ENCODE results near the gene FABP7. TPM values are rescaled to one million over a fixed set of nuclear protein-coding genes. Genes with fewer than 3 reads are reported as not detected.

Gene FABP7
- total and polyA plus RNA-seq, 2 experiments from 2014 or later: 6.6 to 15.7 TPM

DNA sequence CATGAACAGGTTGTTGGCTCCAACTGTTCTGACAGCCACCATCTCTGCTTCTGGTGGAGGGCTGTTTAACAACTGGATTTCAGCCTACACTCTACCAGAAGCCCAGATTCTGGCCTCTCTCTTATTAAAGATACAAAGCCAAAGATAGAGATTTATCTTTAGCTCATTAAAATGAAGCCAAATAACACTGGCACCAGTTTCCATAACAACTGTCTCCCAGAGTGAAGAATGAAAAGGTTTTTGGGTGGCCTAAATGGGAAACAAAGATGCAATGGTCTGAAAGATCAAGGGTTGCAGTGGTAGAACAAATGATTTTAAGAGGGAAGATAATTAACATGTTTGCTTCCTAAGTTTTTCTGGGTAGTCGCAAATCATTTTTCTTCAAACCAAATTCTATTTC, 6.4 kb downstream of the FABP7 start (continued):
- TF ChIP-seq, protein P1, sequence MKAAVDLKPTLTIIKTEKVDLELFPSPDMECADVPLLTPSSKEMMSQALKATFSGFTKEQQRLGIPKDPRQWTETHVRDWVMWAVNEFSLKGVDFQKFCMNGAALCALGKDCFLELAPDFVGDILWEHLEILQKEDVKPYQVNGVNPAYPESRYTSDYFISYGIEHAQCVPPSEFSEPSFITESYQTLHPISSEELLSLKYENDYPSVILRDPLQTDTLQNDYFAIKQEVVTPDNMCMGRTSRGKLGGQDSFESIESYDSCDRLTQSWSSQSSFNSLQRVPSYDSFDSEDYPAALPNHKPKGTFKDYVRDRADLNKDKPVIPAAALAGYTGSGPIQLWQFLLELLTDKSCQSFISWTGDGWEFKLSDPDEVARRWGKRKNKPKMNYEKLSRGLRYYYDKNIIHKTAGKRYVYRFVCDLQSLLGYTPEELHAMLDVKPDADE (IDR thresholded peaks at IDR 0.05): no peak
- TF ChIP-seq JUNB (IDR thresholded peaks at IDR 0.05; ENCODE audit: unreplicated experiment): no peak
- TF ChIP-seq, protein P2, sequence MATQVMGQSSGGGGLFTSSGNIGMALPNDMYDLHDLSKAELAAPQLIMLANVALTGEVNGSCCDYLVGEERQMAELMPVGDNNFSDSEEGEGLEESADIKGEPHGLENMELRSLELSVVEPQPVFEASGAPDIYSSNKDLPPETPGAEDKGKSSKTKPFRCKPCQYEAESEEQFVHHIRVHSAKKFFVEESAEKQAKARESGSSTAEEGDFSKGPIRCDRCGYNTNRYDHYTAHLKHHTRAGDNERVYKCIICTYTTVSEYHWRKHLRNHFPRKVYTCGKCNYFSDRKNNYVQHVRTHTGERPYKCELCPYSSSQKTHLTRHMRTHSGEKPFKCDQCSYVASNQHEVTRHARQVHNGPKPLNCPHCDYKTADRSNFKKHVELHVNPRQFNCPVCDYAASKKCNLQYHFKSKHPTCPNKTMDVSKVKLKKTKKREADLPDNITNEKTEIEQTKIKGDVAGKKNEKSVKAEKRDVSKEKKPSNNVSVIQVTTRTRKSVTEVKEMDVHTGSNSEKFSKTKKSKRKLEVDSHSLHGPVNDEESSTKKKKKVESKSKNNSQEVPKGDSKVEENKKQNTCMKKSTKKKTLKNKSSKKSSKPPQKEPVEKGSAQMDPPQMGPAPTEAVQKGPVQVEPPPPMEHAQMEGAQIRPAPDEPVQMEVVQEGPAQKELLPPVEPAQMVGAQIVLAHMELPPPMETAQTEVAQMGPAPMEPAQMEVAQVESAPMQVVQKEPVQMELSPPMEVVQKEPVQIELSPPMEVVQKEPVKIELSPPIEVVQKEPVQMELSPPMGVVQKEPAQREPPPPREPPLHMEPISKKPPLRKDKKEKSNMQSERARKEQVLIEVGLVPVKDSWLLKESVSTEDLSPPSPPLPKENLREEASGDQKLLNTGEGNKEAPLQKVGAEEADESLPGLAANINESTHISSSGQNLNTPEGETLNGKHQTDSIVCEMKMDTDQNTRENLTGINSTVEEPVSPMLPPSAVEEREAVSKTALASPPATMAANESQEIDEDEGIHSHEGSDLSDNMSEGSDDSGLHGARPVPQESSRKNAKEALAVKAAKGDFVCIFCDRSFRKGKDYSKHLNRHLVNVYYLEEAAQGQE (IDR thresholded peaks at IDR 0.05; ENCODE audit: unreplicated experiment): no peak
- TF ChIP-seq, protein P3, sequence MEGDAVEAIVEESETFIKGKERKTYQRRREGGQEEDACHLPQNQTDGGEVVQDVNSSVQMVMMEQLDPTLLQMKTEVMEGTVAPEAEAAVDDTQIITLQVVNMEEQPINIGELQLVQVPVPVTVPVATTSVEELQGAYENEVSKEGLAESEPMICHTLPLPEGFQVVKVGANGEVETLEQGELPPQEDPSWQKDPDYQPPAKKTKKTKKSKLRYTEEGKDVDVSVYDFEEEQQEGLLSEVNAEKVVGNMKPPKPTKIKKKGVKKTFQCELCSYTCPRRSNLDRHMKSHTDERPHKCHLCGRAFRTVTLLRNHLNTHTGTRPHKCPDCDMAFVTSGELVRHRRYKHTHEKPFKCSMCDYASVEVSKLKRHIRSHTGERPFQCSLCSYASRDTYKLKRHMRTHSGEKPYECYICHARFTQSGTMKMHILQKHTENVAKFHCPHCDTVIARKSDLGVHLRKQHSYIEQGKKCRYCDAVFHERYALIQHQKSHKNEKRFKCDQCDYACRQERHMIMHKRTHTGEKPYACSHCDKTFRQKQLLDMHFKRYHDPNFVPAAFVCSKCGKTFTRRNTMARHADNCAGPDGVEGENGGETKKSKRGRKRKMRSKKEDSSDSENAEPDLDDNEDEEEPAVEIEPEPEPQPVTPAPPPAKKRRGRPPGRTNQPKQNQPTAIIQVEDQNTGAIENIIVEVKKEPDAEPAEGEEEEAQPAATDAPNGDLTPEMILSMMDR (conservative IDR thresholded peaks at IDR 0.05; ENCODE audit: low read depth in 2 of 2): no peak

- Histone ChIP-seq H2AFZ (no peak overlapping the region), H4K20me1 (replicated peaks; ENCODE audit: insufficient read depth) (no peaks in the 10 kb centered on the region), H3K36me3 (ENCODE audit: insufficient read depth) (no peaks in the 10 kb centered on the region), H3K27ac (ENCODE audit: low read depth) (no peak overlapping the region), H3K79me2 (replicated peaks; ENCODE audit: insufficient read depth) (no peaks in the 10 kb centered on the region), H3K27me3 (ENCODE audit: insufficient read depth) (peaks cover 38% of the 10 kb centered on the region), H3K4me2 (peak overlapping the region; percentile 78), H3K4me3 (peak overlapping the region; percentile 83; the same call in 1 of the 2 replicates), H3K4me1 (ENCODE audit: insufficient read depth) (peaks cover 52% of the 10 kb centered on the region), H3F3A (replicated peaks; ENCODE audit: low read depth) (peaks cover 11% of the 10 kb centered on the region; the same call in 1 of the 2 replicates), H3K9me2 (ENCODE audit: insufficient read depth) (no peaks in the 10 kb centered on the region)
- H3K4me3 Mint-ChIP-seq: peak overlapping the region; percentile 88
- peaks cover 20% of the 10 kb centered on the region for H3K27me3 Mint-ChIP-seq (ENCODE audit: insufficient read depth, low read depth, poor library complexity)
- DNase-seq (ENCODE audit: low spot score) (no peak), ATAC-seq (no peak)
- H3K27ac Mint-ChIP-seq: no peak overlapping the region
- no peaks in the 10 kb centered on the region for H3K9me3 Mint-ChIP-seq
- peaks cover 47% of the 10 kb centered on the region for H3K4me1 Mint-ChIP-seq
- H3K36me3 Mint-ChIP-seq (ENCODE audit: low read depth): no peaks in the 10 kb centered on the region
- TF ChIP-seq ZNF114 (CRISPR knock-in tag; IDR thresholded peaks at IDR 0.05) (no peak), STAT1 (IDR thresholded peaks at IDR 0.05; ENCODE audit: unreplicated experiment) (no peak), NANOG (IDR thresholded peaks at IDR 0.05; ENCODE audit: borderline replicate concordance) (no peak), JUNB (IDR thresholded peaks at IDR 0.05; ENCODE audit: unreplicated experiment) (no peak)
- TF ChIP-seq, protein P2 (IDR thresholded peaks at IDR 0.05; ENCODE audit: unreplicated experiment): no peak
- TF ChIP-seq, protein P3 (conservative IDR thresholded peaks at IDR 0.05; ENCODE audit: low read depth in 2 of 2): no peak
Measured at GRCh38 chr6:122787721-122788120, 8.2 kb downstream of the FABP7 start.

All from GM23338 (cell line).